Osteoblast (primary cell): Measurements from ENCODE around the gene RHOU. TPM values are rescaled to one million over a fixed set of nuclear protein-coding genes. Genes with fewer than 3 reads are reported as not detected.

Experiments
- DNase-seq: peaks from one replicate; pipeline ENCODE4 v3.0.0; 2011; ENCODE audit warnings: low spot score, mixed read lengths; ENCODE audit not compliant: insufficient read length; ENCODE audit errors: missing footprints
- H2AFZ ChIP-seq: 2 replicates; pipeline ENCODE4 v1.6.0; 2011; ENCODE audit warnings: mild to moderate bottlenecking, low read length
- H3K27ac ChIP-seq: 2 replicates; pipeline ENCODE4 v1.5.1; 2011; ENCODE audit warnings: mild to moderate bottlenecking, low read depth, low read length, moderate library complexity
- H3K27me3 ChIP-seq: 2 replicates; pipeline ENCODE4 v1.6.0; 2012; ENCODE audit warnings: mild to moderate bottlenecking, control low read depth, inconsistent platforms, low read length, moderate library complexity; ENCODE audit not compliant: insufficient read depth
- H3K36me3 ChIP-seq: 2 replicates; pipeline ENCODE4 v1.5.1; 2011; ENCODE audit warnings: mild to moderate bottlenecking, low read length, control low read depth, moderate library complexity; ENCODE audit not compliant: insufficient read depth
- H3K4me1 ChIP-seq: 2 replicates; pipeline ENCODE4 v1.5.1; 2011; ENCODE audit warnings: mild to moderate bottlenecking, low read length, control low read depth, moderate library complexity; ENCODE audit not compliant: insufficient read depth
- H3K4me2 ChIP-seq: 2 replicates; pipeline ENCODE4 v1.6.0; 2011; ENCODE audit warnings: mild to moderate bottlenecking, low read length; ENCODE audit not compliant: insufficient read depth
- H3K4me3 ChIP-seq: fragments of 200-600 bp; sonication (generic); 3 replicates; pipeline ENCODE4 v1.5.1; 2012; ENCODE audit warnings: mild to moderate bottlenecking, low read length, inconsistent platforms; ENCODE audit not compliant: insufficient read depth
- H3K79me2 ChIP-seq: 2 replicates; pipeline ENCODE4 v1.6.0; 2012; ENCODE audit warnings: mild to moderate bottlenecking, low read length, control low read depth, inconsistent platforms; ENCODE audit not compliant: insufficient read depth
- H3K9me3 ChIP-seq: 2 replicates; pipeline ENCODE4 v1.5.1; 2011; ENCODE audit warnings: low read depth, low read length, control low read depth
- H4K20me1 ChIP-seq: 2 replicates; pipeline ENCODE4 v1.6.0; 2012; ENCODE audit warnings: mild to moderate bottlenecking, low read length, control low read depth; ENCODE audit not compliant: insufficient read depth
- total RNA-seq: library from RNA; depleted of rRNA; stranded (reverse); fragments of >200 nt; gene quantifications from 2 replicates; pipeline ENCODE4 v1.2.3, GENCODE V29; 2012
- TF ChIP-seq, protein P1 (sequence below): IDR thresholded peaks from 2 replicates; pipeline ENCODE4 v1.5.1; 2011; ENCODE audit warnings: mild to moderate bottlenecking, low read depth, low read length, moderate library complexity; ENCODE audit errors: extremely low read depth

The RHOU gene
- total RNA-seq, 1 donor: 0.72 TPM

- Histone ChIP-seq H3K4me1 (no peaks in the 10 kb centered on the region), H3K27me3 (no peaks in the 10 kb centered on the region), H3K4me3 (no peak overlapping the region), H3K27ac (no peak overlapping the region), H3K79me2 (no peaks in the 10 kb centered on the region), H3K4me2 (no peak overlapping the region), H3K9me3 (no peaks in the 10 kb centered on the region), H4K20me1 (no peaks in the 10 kb centered on the region), H2AFZ (no peak overlapping the region), H3K36me3 (no peaks in the 10 kb centered on the region)
- no peak for DNase-seq
- TF ChIP-seq, protein P1, sequence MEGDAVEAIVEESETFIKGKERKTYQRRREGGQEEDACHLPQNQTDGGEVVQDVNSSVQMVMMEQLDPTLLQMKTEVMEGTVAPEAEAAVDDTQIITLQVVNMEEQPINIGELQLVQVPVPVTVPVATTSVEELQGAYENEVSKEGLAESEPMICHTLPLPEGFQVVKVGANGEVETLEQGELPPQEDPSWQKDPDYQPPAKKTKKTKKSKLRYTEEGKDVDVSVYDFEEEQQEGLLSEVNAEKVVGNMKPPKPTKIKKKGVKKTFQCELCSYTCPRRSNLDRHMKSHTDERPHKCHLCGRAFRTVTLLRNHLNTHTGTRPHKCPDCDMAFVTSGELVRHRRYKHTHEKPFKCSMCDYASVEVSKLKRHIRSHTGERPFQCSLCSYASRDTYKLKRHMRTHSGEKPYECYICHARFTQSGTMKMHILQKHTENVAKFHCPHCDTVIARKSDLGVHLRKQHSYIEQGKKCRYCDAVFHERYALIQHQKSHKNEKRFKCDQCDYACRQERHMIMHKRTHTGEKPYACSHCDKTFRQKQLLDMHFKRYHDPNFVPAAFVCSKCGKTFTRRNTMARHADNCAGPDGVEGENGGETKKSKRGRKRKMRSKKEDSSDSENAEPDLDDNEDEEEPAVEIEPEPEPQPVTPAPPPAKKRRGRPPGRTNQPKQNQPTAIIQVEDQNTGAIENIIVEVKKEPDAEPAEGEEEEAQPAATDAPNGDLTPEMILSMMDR: no peak
Observed at GRCh38 chr1:228698017-228698329, 37.3 kb upstream of the RHOU start.

GRCh38 chr1:228702433-228702832 is 32.8 kb upstream of the RHOU start:
- no peak overlapping the region for H3K27ac ChIP-seq
- H3K9me3 ChIP-seq: no peaks in the 10 kb centered on the region
- no peaks in the 10 kb centered on the region for H3K36me3 ChIP-seq
- no peaks in the 10 kb centered on the region for H3K27me3 ChIP-seq
- DNase-seq: no peak
- no peaks in the 10 kb centered on the region for H3K4me1 ChIP-seq
- no peaks in the 10 kb centered on the region for H4K20me1 ChIP-seq
- H3K79me2 ChIP-seq: no peaks in the 10 kb centered on the region
- no peak overlapping the region for H3K4me2 ChIP-seq
- no peak overlapping the region for H2AFZ ChIP-seq
- TF ChIP-seq, protein P1: no peak
- H3K4me3 ChIP-seq: no peak overlapping the region

DNA sequence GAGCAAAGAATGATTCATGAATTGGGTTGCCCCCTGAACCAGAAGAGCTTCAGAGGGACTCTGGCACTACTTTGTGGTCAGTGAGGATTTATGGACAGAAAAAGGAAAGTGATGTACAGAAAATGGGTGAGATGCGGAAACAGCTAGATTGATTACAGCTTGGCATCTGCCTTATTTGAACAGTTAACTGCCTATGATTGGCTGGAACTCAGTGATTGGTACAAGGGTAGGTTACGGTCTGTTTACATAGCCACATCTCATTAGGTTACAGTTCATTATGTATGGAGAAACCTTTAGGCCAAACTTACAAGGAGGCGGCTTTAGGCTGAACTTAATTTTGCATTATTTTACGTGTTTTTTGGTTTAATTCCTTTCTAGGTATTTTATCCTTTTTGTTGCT is 29.0 kb upstream of the RHOU start:
- H3K4me1 ChIP-seq: no peaks in the 10 kb centered on the region
- no peaks in the 10 kb centered on the region for H3K36me3 ChIP-seq
- H3K79me2 ChIP-seq: no peaks in the 10 kb centered on the region
- H2AFZ ChIP-seq: no peak overlapping the region
- H3K27me3 ChIP-seq: no peaks in the 10 kb centered on the region
- H4K20me1 ChIP-seq: no peaks in the 10 kb centered on the region
- no peak overlapping the region for H3K27ac ChIP-seq
- no peaks in the 10 kb centered on the region for H3K9me3 ChIP-seq
- DNase-seq: no peak
- no peak overlapping the region for H3K4me3 ChIP-seq
- TF ChIP-seq, protein P1: no peak
- no peak overlapping the region for H3K4me2 ChIP-seq

GRCh38 chr1:228717081-228717480 is 18.2 kb upstream of the RHOU start:
- no peak for DNase-seq
- H3K27me3 ChIP-seq: no peaks in the 10 kb centered on the region
- no peak overlapping the region for H3K4me2 ChIP-seq
- H2AFZ ChIP-seq: no peak overlapping the region
- H3K36me3 ChIP-seq: no peaks in the 10 kb centered on the region
- no peak overlapping the region for H3K4me3 ChIP-seq
- TF ChIP-seq, protein P1: no peak
- no peaks in the 10 kb centered on the region for H3K4me1 ChIP-seq
- H3K79me2 ChIP-seq: no peaks in the 10 kb centered on the region
- H4K20me1 ChIP-seq: no peaks in the 10 kb centered on the region
- no peak overlapping the region for H3K27ac ChIP-seq
- H3K9me3 ChIP-seq: no peaks in the 10 kb centered on the region
